ENCODE measurements around the gene CSH2.
"Not testable (repeated sequence)": the region's sequence is repeated elsewhere in the genome, so short reads cannot be mapped to it uniquely, and the experiment has no call there.

- not testable (repeated sequence) for TF ChIP-seq CTCF, EZH2, EZH2phosphoT487 (IDR thresholded peaks at IDR 0.05)
Observed at GRCh38 chr17:63894821-63895220, 21.3 kb upstream of the CSH2 start.

All from neural progenitor cell (in vitro differentiated cells).